LNCAP (cell line): ENCODE results near the gene TOMM5.

Source experiments
- CTCF ChIP-seq: fragments of 450-650 bp; IDR thresholded peaks from 2 replicates; pipeline ENCODE4 v1.5.1; 2017; ENCODE audit warnings: mild to moderate bottlenecking

TOMM5 gene

GRCh38 chr9:37543468-37543867 is 48.9 kb downstream of the TOMM5 start:
- TF ChIP-seq CTCF, result no peak

GRCh38 chr9:37542895-37543294 is 49.5 kb downstream of the TOMM5 start:
- no peak for TF ChIP-seq CTCF

DNA sequence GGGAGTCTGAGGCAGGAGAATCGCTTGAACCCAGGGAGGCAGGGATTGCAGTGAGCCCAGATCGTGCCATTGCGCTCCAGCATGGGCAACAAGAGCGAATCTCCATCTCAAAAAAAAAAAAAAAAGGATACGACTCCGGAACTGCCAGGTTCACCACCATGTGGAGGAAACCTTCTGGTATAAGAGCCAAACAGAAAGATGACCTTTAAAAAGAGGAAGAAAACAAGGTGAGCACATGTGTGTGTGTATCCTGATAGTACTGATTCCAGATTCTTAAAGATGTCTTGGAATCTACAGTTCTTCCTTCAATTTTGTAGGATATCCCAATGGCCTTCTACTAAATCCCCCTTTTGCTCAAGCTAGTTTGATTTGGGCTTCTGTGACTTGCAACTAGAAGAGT is 49.9 kb downstream of the TOMM5 start:
- no peak for TF ChIP-seq CTCF

GRCh38 chr9:37541465-37541864 is 50.9 kb downstream of the TOMM5 start:
- no peak for TF ChIP-seq CTCF

GRCh38 chr9:37540634-37541033 is 51.8 kb downstream of the TOMM5 start:
- TF ChIP-seq CTCF, result peak; percentile 27; the same call in 1 of the 2 replicates

- TF ChIP-seq CTCF, result no peak
Measured at GRCh38 chr9:37539634-37540033, 52.8 kb downstream of the TOMM5 start.
